Loucy (cell line): ENCODE measurements around the gene RPL27.

Source experiments
- H2AFZ ChIP-seq: fragments of 200-600 bp; sonication (generic); 2 replicates; pipeline ENCODE4 v1.6.0; 2016; ENCODE audit warnings: antibody characterized with exemption, mild to moderate bottlenecking, low read length, moderate library complexity
- H3F3A ChIP-seq: fragments of 200-600 bp; 2 replicates; pipeline ENCODE4 v1.6.0; 2016; ENCODE audit warnings: antibody characterized with exemption, low read depth, mild to moderate bottlenecking
- H3K27me3 ChIP-seq: fragments of 200-600 bp; sonication (generic); 2 replicates; pipeline ENCODE4 v1.6.1; 2014; ENCODE audit warnings: low read length, mild to moderate bottlenecking; ENCODE audit not compliant: insufficient read depth, poor library complexity, severe bottlenecking
- H3K36me3 ChIP-seq: fragments of 200-600 bp; sonication (generic); 2 replicates; pipeline ENCODE4 v1.6.1; 2016; ENCODE audit warnings: low read length; ENCODE audit not compliant: insufficient read depth
- H3K4me1 ChIP-seq: fragments of 200-600 bp; sonication (generic); 2 replicates; pipeline ENCODE4 v1.5.1; 2014; ENCODE audit warnings: low read length, mild to moderate bottlenecking; ENCODE audit not compliant: insufficient read depth, poor library complexity, severe bottlenecking
- H3K4me2 ChIP-seq: fragments of 200-600 bp; sonication (generic); 2 replicates; pipeline ENCODE4 v1.6.0; 2014; ENCODE audit warnings: antibody characterized with exemption, low read length, low read depth, mild to moderate bottlenecking; ENCODE audit not compliant: poor library complexity, severe bottlenecking
- H3K4me3 ChIP-seq: fragments of 200-600 bp; sonication (generic); 2 replicates; pipeline ENCODE4 v1.5.1; 2014; ENCODE audit warnings: low read length, mild to moderate bottlenecking, mixed read lengths; ENCODE audit not compliant: poor library complexity, severe bottlenecking
- H3K79me2 ChIP-seq: fragments of 200-600 bp; sonication (generic); 2 replicates; pipeline ENCODE4 v1.6.1; 2014; ENCODE audit warnings: low read length; ENCODE audit not compliant: insufficient read depth
- H3K9ac ChIP-seq: fragments of 200-600 bp; sonication (generic); 2 replicates; pipeline ENCODE4 v1.6.0; 2014; ENCODE audit warnings: mild to moderate bottlenecking, low read depth, low read length, moderate library complexity; ENCODE audit not compliant: poor library complexity, severe bottlenecking
- H3K9me2 ChIP-seq: fragments of 200-600 bp; sonication (generic); replicated peaks from 2 replicates; pipeline ENCODE4 v1.6.1; 2016; ENCODE audit warnings: low read depth, low read length, mixed read lengths
- H3K9me3 ChIP-seq: fragments of 200-600 bp; sonication (generic); 2 replicates; pipeline ENCODE4 v1.6.1; 2014; ENCODE audit warnings: mild to moderate bottlenecking, antibody characterized with exemption, low read length, low read depth; ENCODE audit not compliant: insufficient read depth
- H4K20me1 ChIP-seq: fragments of 200-600 bp; sonication (generic); 2 replicates; pipeline ENCODE4 v1.6.0; 2014; ENCODE audit warnings: antibody characterized with exemption, low read length, mild to moderate bottlenecking; ENCODE audit not compliant: insufficient read depth, poor library complexity, severe bottlenecking
- EZH2phosphoT487 ChIP-seq: fragments of 200-600 bp; IDR thresholded peaks from 2 replicates; pipeline ENCODE4 v1.6.1; 2018; ENCODE audit warnings: antibody characterized with exemption, mild to moderate bottlenecking, moderate library complexity, borderline replicate concordance
- TF ChIP-seq, protein P1 (sequence below): fragments of 200-600 bp; sonication (generic); conservative IDR thresholded peaks from 2 replicates; pipeline ENCODE4 v1.5.1; 2014; ENCODE audit warnings: mild to moderate bottlenecking, antibody characterized with exemption, low read length

The RPL27 gene

DNA sequence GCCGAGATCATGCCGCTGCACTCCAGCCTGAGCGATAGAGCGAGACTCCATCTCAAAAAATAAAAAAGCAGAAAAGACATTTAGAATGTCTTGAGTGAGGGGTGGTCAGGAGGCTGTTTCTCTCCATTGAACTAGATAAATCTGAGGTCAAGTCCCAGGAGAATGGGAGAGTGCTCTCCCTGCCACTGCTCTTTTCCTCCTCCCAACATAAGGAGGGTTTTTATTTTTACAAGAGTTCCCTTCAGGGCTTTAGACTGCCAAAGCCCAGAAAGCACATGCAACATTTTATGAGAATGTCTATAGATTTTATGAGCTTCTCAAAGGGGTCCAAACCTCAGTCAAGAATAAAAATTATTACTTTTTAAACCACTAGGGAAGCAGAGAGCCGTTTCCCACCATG lies 28.4 kb downstream of the RPL27 start:
- TF ChIP-seq EZH2phosphoT487 = no peak
- TF ChIP-seq, protein P1, sequence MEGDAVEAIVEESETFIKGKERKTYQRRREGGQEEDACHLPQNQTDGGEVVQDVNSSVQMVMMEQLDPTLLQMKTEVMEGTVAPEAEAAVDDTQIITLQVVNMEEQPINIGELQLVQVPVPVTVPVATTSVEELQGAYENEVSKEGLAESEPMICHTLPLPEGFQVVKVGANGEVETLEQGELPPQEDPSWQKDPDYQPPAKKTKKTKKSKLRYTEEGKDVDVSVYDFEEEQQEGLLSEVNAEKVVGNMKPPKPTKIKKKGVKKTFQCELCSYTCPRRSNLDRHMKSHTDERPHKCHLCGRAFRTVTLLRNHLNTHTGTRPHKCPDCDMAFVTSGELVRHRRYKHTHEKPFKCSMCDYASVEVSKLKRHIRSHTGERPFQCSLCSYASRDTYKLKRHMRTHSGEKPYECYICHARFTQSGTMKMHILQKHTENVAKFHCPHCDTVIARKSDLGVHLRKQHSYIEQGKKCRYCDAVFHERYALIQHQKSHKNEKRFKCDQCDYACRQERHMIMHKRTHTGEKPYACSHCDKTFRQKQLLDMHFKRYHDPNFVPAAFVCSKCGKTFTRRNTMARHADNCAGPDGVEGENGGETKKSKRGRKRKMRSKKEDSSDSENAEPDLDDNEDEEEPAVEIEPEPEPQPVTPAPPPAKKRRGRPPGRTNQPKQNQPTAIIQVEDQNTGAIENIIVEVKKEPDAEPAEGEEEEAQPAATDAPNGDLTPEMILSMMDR = no peak
- Histone ChIP-seq H3F3A (peaks cover 11% of the 10 kb centered on the region; the same call in 1 of the 2 replicates), H3K9ac (no peak overlapping the region)

DNA sequence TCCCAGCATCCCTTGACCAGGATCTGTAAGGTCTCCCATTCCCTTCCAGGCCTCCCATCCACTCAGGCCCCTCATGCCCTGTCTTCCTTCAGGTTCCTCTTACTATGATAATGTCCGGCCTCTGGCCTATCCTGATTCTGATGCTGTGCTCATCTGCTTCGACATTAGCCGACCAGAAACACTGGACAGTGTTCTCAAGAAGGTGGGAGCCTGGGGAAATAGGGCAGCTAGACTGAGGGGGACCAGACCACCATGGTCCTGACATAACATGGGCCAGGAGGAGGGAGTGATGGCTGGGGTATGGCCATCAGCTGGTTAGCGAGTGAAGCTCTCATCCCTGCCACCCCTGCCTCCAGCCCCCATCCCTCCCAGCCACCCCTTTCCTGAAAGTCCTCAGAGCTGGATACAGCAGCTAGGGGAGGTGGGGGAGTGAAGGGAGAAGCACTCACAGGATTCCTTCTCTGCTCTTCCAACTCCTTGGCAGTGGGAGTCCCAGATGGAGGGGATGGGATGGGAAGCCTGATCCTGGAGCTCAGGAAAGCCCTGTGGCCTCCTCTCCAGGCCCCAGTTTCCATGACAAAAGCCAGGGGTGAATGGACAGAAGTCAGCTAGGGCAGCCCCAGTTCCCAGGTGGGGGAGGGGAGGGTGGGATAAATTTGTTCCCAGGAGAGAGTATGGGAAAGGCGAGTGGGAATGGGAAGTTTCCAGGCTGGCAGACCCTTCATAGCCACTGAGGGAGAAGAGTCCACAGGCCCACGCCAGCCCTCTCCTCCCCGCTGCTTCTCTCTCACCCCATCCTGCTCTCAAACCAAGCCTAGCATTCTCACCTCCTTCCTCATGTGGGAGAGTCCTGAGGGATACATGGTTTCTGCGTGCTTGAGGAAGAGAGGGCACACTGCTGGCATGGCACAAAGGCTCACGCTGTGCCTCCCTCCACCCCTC lies 29.1 kb downstream of the RPL27 start:
- no peak overlapping the region for H3K4me3 ChIP-seq
- TF ChIP-seq EZH2phosphoT487 = no peak
- TF ChIP-seq, protein P1 = no peak
- no peak overlapping the region for H2AFZ ChIP-seq
- H3K9ac ChIP-seq = no peak overlapping the region
- H3F3A ChIP-seq = peaks cover 7% of the 10 kb centered on the region; the same call in 1 of the 2 replicates
- H3K4me2 ChIP-seq = no peak overlapping the region
- H3K9me2 ChIP-seq = no peaks in the 10 kb centered on the region
- no peaks in the 10 kb centered on the region for H3K79me2 ChIP-seq
- H3K9me3 ChIP-seq = no peaks in the 10 kb centered on the region
- peaks cover 17% of the 10 kb centered on the region for H3K4me1 ChIP-seq
- H3K27me3 ChIP-seq = no peaks in the 10 kb centered on the region
- no peaks in the 10 kb centered on the region for H3K36me3 ChIP-seq
- H4K20me1 ChIP-seq = no peaks in the 10 kb centered on the region

More for the DNA sequence above, 28.4 kb downstream of the RPL27 start:
- no peak overlapping the region for H3K4me2 ChIP-seq
- no peaks in the 10 kb centered on the region for H3K9me2 ChIP-seq
- H3K27me3 ChIP-seq = no peaks in the 10 kb centered on the region
- peaks cover 4% of the 10 kb centered on the region; the same call in 1 of the 2 replicates for H3K79me2 ChIP-seq
- no peak overlapping the region for H2AFZ ChIP-seq
- H3K4me1 ChIP-seq = peaks cover 17% of the 10 kb centered on the region
- H3K36me3 ChIP-seq = no peaks in the 10 kb centered on the region
- H4K20me1 ChIP-seq = no peaks in the 10 kb centered on the region
- no peaks in the 10 kb centered on the region for H3K9me3 ChIP-seq
- H3K4me3 ChIP-seq = no peak overlapping the region

DNA sequence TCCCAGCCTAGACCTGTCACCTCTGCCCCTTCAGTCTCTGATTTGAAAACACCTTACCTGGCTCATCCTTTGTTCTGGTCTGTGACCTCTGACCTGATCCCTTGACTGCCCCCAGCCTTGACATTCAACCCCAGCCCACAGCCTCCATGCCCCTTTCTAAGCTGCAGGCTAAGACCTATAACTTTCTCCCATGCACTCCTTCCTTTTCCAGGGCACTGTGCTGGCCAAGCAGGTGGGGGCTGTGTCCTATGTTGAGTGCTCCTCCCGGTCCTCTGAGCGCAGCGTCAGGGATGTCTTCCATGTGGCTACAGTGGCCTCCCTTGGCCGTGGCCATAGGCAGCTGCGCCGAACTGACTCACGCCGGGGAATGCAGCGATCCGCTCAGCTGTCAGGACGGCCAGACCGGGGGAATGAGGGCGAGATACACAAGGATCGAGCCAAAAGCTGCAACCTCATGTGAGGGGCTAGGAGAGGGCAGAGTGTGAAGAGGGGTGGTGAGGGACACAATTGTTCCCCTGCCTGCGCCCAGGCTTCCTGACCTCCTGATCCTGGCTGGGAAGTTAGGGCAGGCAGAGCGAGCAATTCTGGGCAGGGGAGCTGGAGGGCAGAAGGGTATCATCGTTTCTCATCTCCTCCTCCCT lies 30.1 kb downstream of the RPL27 start:
- Histone ChIP-seq H4K20me1 (no peaks in the 10 kb centered on the region), H2AFZ (no peak overlapping the region), H3K9me3 (no peaks in the 10 kb centered on the region), H3F3A (peaks cover 7% of the 10 kb centered on the region; the same call in 1 of the 2 replicates), H3K79me2 (no peaks in the 10 kb centered on the region), H3K9ac (no peak overlapping the region), H3K4me2 (no peak overlapping the region), H3K36me3 (no peaks in the 10 kb centered on the region), H3K4me3 (no peak overlapping the region), H3K9me2 (no peaks in the 10 kb centered on the region), H3K4me1 (peaks cover 17% of the 10 kb centered on the region), H3K27me3 (no peaks in the 10 kb centered on the region)
- TF ChIP-seq, protein P1 = no peak
- TF ChIP-seq EZH2phosphoT487 = no peak
